Stomach (tissue), 9 donors: ENCODE data around the gene GNAI1. TPM values are rescaled to one million over a fixed set of nuclear protein-coding genes. Genes with fewer than 3 reads are reported as not detected.

Experiments used
- DNase-seq, 2 donors: peaks; one replicate each; pipeline versions ENCODE4 v3.0.0 to v3.0.0-alpha.2; 2013 to 2019
- H3K27ac ChIP-seq, 5 donors: fragments of 200-600 bp in 4 of 5; sonication (generic) in 4 of 5; one replicate each; pipeline ENCODE4 v1.5.1; 2013 to 2019; ENCODE audit warnings: mild to moderate bottlenecking in 1 of 5, moderate library complexity in 1 of 5
- H3K27me3 ChIP-seq, 3 donors: fragments of 200-600 bp; sonication (generic); one replicate each; pipeline ENCODE4 v1.5.1; 2017 to 2019; ENCODE audit warnings: mixed run types in 1 of 3
- H3K36me3 ChIP-seq, 4 donors: fragments of 200-600 bp; sonication (generic); 1 replicate in 3 of 4; 2 replicates in 1 of 4; pipeline ENCODE4 v1.5.1; 2016 to 2019
- H3K4me1 ChIP-seq, 4 donors: fragments of 200-600 bp; sonication (generic); one replicate each; pipeline ENCODE4 v1.5.1; 2016 to 2019
- H3K4me3 ChIP-seq, 4 donors: fragments of 200-600 bp; sonication (generic) in 3 of 4; one replicate each; pipeline ENCODE4 v1.5.1; 2016 to 2019; ENCODE audit warnings: mild to moderate bottlenecking in 1 of 4
- H3K9me3 ChIP-seq, 4 donors: fragments of 200-600 bp; sonication (generic); one replicate each; pipeline ENCODE4 v1.5.1; 2016 to 2019
- EP300 ChIP-seq: sonication (generic); formaldehyde crosslinking; IDR thresholded peaks from one replicate; pipeline ENCODE4 v1.6.1; 2017; ENCODE audit warnings: antibody characterized with exemption
- POLR2A ChIP-seq, 4 donors: fragments of 450-650 bp; IDR thresholded peaks; one replicate each; pipeline ENCODE4 v1.6.1; 2016; ENCODE audit warnings: antibody characterized with exemption in 4 of 4, control low read depth in 2 of 4, mild to moderate bottlenecking in 1 of 4, moderate library complexity in 1 of 4
- POLR2AphosphoS5 ChIP-seq, 3 donors: sonication (generic); formaldehyde crosslinking; IDR thresholded peaks; one replicate each; pipeline ENCODE4 v1.6.1; 2016; ENCODE audit warnings: antibody characterized with exemption in 3 of 3
- WGBS, 5 donors: extraction: QIAGEN DNeasy Blood & Tissue Kit in 3 of 5; methylation state at CpG; one replicate each; pipeline versions ENCODE4 v1.1.5 to v1.1.7; 2013 to 2018; 5-methylcytosine and 5-hydroxymethylcytosine counted together
- intact Hi-C: fragments of 100-400 bp; cut with DNase I; formaldehyde crosslinking; loops from one replicate; pipeline ENCODE4 v1.15.1; 2023; ENCODE audit warnings: low total_unique reads
- polyA plus RNA-seq, 3 donors: library from polyadenylated mRNA; stranded (reverse); fragments of 200-250 nt; gene quantifications; one replicate each; pipeline ENCODE4 v1.2.3, GENCODE V29; 2013
- total RNA-seq, 5 donors: library from RNA; depleted of rRNA; stranded (reverse); fragments of >200 nt; gene quantifications; one replicate each; pipeline versions ENCODE4 v1.1.0 to v1.2.3, GENCODE V29; 2014 to 2016
- TF ChIP-seq, protein P1 (sequence below), 7 experiments: fragments of 450-650 bp in 4 of 7; fragments of 200-600 bp in 3 of 7; sonication (generic) in 3 of 7; IDR thresholded peaks; one replicate each; pipeline ENCODE4 v1.5.1; 2016 to 2019; ENCODE audit warnings: antibody characterized with exemption in 7 of 7, control low read depth in 2 of 7, mild to moderate bottlenecking in 1 of 7
- donor health status: healthy with polysubstance abuse.
- donor health status: Bipolar disorder and iron deficiency.
- donor health status: healthy.

GNAI1 gene
- total and polyA plus RNA-seq, 8 donors = 2.6 to 62.4 (median 27.5) TPM

DNA sequence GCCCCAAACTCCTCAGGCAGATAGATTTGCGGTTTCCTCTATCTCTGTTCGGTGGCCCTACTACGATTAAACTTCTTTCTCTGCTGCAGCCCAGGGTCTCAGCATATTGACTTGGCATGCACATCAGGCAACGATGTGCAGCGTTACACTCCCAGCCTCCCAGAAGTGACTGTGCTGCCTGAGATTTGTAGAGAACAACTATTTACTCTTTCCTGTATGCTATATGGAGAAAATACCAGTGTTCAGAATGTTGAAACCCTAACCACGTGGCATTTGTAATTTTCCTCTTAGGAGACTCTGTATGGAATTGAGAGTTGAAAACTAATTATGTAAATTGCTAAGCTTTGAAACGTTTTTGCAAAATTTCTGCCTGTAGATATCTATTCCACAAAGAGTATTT lies 50.9 kb downstream of the GNAI1 start:
- 84 to 90% (median 85%) methylated on average over 7 of the region's 7 CpGs for WGBS, 5 donors
- no peaks in the 10 kb centered on the region for H3K9me3 ChIP-seq
- no peak overlapping the region for H3K4me3 ChIP-seq
- TF ChIP-seq POLR2AphosphoS5 (IDR thresholded peaks at IDR 0.05) (no peak), EP300 (no peak), POLR2A (IDR thresholded peaks at IDR 0.05) (no peak)
- TF ChIP-seq, protein P1, sequence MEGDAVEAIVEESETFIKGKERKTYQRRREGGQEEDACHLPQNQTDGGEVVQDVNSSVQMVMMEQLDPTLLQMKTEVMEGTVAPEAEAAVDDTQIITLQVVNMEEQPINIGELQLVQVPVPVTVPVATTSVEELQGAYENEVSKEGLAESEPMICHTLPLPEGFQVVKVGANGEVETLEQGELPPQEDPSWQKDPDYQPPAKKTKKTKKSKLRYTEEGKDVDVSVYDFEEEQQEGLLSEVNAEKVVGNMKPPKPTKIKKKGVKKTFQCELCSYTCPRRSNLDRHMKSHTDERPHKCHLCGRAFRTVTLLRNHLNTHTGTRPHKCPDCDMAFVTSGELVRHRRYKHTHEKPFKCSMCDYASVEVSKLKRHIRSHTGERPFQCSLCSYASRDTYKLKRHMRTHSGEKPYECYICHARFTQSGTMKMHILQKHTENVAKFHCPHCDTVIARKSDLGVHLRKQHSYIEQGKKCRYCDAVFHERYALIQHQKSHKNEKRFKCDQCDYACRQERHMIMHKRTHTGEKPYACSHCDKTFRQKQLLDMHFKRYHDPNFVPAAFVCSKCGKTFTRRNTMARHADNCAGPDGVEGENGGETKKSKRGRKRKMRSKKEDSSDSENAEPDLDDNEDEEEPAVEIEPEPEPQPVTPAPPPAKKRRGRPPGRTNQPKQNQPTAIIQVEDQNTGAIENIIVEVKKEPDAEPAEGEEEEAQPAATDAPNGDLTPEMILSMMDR (IDR thresholded peaks at IDR 0.05) = no peak
- intact Hi-C loops = no loop called here
- no peaks in the 10 kb centered on the region for H3K27me3 ChIP-seq
- no peaks in the 10 kb centered on the region for H3K36me3 ChIP-seq
- no peak overlapping the region for H3K27ac ChIP-seq
- no peak for DNase-seq
- H3K4me1 ChIP-seq = peaks cover 5 to 65% (median 32%) of the 10 kb centered on the region in 4 donors

- Histone ChIP-seq H3K27ac (no peak overlapping the region), H3K27me3 (no peaks in the 10 kb centered on the region), H3K9me3 (no peaks in the 10 kb centered on the region), H3K4me3 (no peak overlapping the region), H3K4me1 (peaks cover 5 to 55% (median 28%) of the 10 kb centered on the region in 4 donors), H3K36me3 (peaks cover 0 to 7% (median 0%) of the 10 kb centered on the region in 4 donors)
- TF ChIP-seq POLR2A (IDR thresholded peaks at IDR 0.05) (no peak), EP300 (no peak), POLR2AphosphoS5 (IDR thresholded peaks at IDR 0.05) (no peak)
- TF ChIP-seq, protein P1 (IDR thresholded peaks at IDR 0.05) = no peak
- intact Hi-C loops = no loop called here
- DNase-seq = no peak
Measured at GRCh38 chr7:80186721-80187120, 52.1 kb downstream of the GNAI1 start.

- no peak for DNase-seq
- TF ChIP-seq POLR2AphosphoS5 (IDR thresholded peaks at IDR 0.05) = no peak
- TF ChIP-seq POLR2A (IDR thresholded peaks at IDR 0.05) = no peak
- TF ChIP-seq EP300 = no peak
- TF ChIP-seq, protein P1 (IDR thresholded peaks at IDR 0.05) = no peak
- H3K27me3 ChIP-seq = no peaks in the 10 kb centered on the region
- intact Hi-C loops = no loop called here
- peaks cover 0 to 7% (median 0%) of the 10 kb centered on the region in 4 donors for H3K36me3 ChIP-seq
- no peak overlapping the region for H3K27ac ChIP-seq
- H3K4me3 ChIP-seq = no peak overlapping the region
- peaks cover 5 to 55% (median 28%) of the 10 kb centered on the region in 4 donors for H3K4me1 ChIP-seq
- 24 to 74% (median 47%) methylated on average over 1 of the region's 1 CpG for WGBS, 5 donors
- H3K9me3 ChIP-seq = no peaks in the 10 kb centered on the region
Measured at GRCh38 chr7:80187279-80187678, 52.6 kb downstream of the GNAI1 start.

DNA sequence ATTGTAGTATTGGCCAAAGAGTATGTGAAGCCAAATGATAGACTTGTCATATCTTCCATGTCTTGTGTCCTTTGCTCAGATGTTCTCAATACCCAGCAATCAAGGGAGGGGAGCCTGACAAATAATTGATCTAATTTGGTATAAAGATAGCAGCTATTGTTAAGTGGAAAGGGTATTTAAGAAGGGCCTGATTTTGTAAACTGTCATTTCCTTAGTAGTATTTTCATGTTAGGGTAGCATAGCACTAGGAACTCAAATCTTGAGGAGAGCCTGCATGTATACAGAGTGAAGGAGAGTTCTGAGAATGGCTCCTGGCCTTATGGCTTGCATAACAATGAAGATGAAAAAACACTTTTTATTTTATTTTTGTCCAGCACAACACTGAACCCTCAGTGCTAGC lies 53.1 kb downstream of the GNAI1 start:
- H3K9me3 ChIP-seq = no peaks in the 10 kb centered on the region
- H3K27ac ChIP-seq = no peak overlapping the region
- H3K4me3 ChIP-seq = no peak overlapping the region
- H3K4me1 ChIP-seq = peaks cover 5 to 55% (median 27%) of the 10 kb centered on the region in 4 donors
- no peak for DNase-seq
- TF ChIP-seq EP300 (no peak), POLR2A (IDR thresholded peaks at IDR 0.05) (no peak), POLR2AphosphoS5 (IDR thresholded peaks at IDR 0.05) (no peak)
- TF ChIP-seq, protein P1 (IDR thresholded peaks at IDR 0.05) = no peak
- peaks cover 0 to 7% (median 0%) of the 10 kb centered on the region in 4 donors for H3K36me3 ChIP-seq
- H3K27me3 ChIP-seq = no peaks in the 10 kb centered on the region
- intact Hi-C loops = no loop called here
